ENCODE results near the gene CACNB2. TPM values are rescaled to one million over a fixed set of nuclear protein-coding genes. Genes with fewer than 3 reads are reported as not detected.

Gene CACNB2
- total and polyA plus RNA-seq, 4 donors = 0.90 to 23.9 (median 3.7) TPM

GRCh38 chr10:18216482-18216881 is 76.3 kb downstream of the CACNB2 start:
- ATAC-seq (ENCODE audit: insufficient read depth, low FRiP score) = no peak
- peaks cover 0 to 10% (median 3%) of the 10 kb centered on the region in 5 donors for H3K4me1 ChIP-seq (ENCODE audit: control insufficient read depth in 5 of 5, insufficient read depth in 5 of 5, low read length in 5 of 5)
- WGBS, 2 donors = 53 to 66% methylated on average over 2 of the region's 2 CpGs
- no peak overlapping the region for H3K9ac ChIP-seq (ENCODE audit: insufficient read depth in 1 of 2, low read length in 2 of 2)
- TF ChIP-seq CTCF (IDR thresholded peaks at IDR 0.05; ENCODE audit: control extremely low read depth, extremely low read depth) = no peak
- H3K27me3 ChIP-seq (ENCODE audit: control insufficient read depth in 3 of 3, insufficient read depth in 3 of 3, low read length in 2 of 3) = no peaks in the 10 kb centered on the region
- H3K36me3 ChIP-seq (ENCODE audit: control insufficient read depth in 4 of 4, insufficient read depth in 4 of 4, low read length in 4 of 4) = no peaks in the 10 kb centered on the region
- no peak overlapping the region for H3K27ac ChIP-seq (ENCODE audit: low read depth in 1 of 2, low read length in 1 of 2)
- H3K9me3 ChIP-seq (ENCODE audit: control insufficient read depth in 4 of 4, insufficient read depth in 3 of 4, low read length in 3 of 4) = no peaks in the 10 kb centered on the region
- DNase-seq = peak; percentile 51 to 83 (median 76)
- H3K4me3 ChIP-seq = no peak overlapping the region

GRCh38 chr10:18217577-18217976 is 77.4 kb downstream of the CACNB2 start:
- Histone ChIP-seq H3K4me3 (no peak overlapping the region), H3K9ac (ENCODE audit: insufficient read depth in 1 of 2, low read length in 2 of 2) (no peak overlapping the region), H3K4me1 (ENCODE audit: control insufficient read depth in 5 of 5, insufficient read depth in 5 of 5, low read length in 5 of 5) (peaks cover 0 to 10% (median 3%) of the 10 kb centered on the region in 5 donors), H3K36me3 (ENCODE audit: control insufficient read depth in 4 of 4, insufficient read depth in 4 of 4, low read length in 4 of 4) (no peaks in the 10 kb centered on the region), H3K9me3 (ENCODE audit: control insufficient read depth in 4 of 4, insufficient read depth in 3 of 4, low read length in 3 of 4) (no peaks in the 10 kb centered on the region), H3K27ac (ENCODE audit: low read depth in 1 of 2, low read length in 1 of 2) (no peak overlapping the region), H3K27me3 (ENCODE audit: control insufficient read depth in 3 of 3, insufficient read depth in 3 of 3, low read length in 2 of 3) (no peaks in the 10 kb centered on the region)
- WGBS, 2 donors = 55 to 76% methylated on average over 2 of the region's 2 CpGs
- DNase-seq = no peak
- no peak for TF ChIP-seq CTCF (IDR thresholded peaks at IDR 0.05; ENCODE audit: control extremely low read depth, extremely low read depth)
- no peak for ATAC-seq (ENCODE audit: insufficient read depth, low FRiP score)

GRCh38 chr10:18219146-18219545 is 78.9 kb downstream of the CACNB2 start:
- H3K27me3 ChIP-seq (ENCODE audit: control insufficient read depth in 3 of 3, insufficient read depth in 3 of 3, low read length in 2 of 3) = no peaks in the 10 kb centered on the region
- H3K9ac ChIP-seq (ENCODE audit: insufficient read depth in 1 of 2, low read length in 2 of 2) = no peak overlapping the region
- 56 to 73% methylated on average over 1 of the region's 1 CpG for WGBS, 2 donors
- H3K9me3 ChIP-seq (ENCODE audit: control insufficient read depth in 4 of 4, insufficient read depth in 3 of 4, low read length in 3 of 4) = no peaks in the 10 kb centered on the region
- H3K4me1 ChIP-seq (ENCODE audit: control insufficient read depth in 5 of 5, insufficient read depth in 5 of 5, low read length in 5 of 5) = peaks cover 0 to 16% (median 2%) of the 10 kb centered on the region in 5 donors
- TF ChIP-seq CTCF (IDR thresholded peaks at IDR 0.05; ENCODE audit: control extremely low read depth, extremely low read depth) = no peak
- no peaks in the 10 kb centered on the region for H3K36me3 ChIP-seq (ENCODE audit: control insufficient read depth in 4 of 4, insufficient read depth in 4 of 4, low read length in 4 of 4)
- H3K27ac ChIP-seq (ENCODE audit: low read depth in 1 of 2, low read length in 1 of 2) = no peak overlapping the region
- DNase-seq = no peak
- ATAC-seq (ENCODE audit: insufficient read depth, low FRiP score) = no peak
- H3K4me3 ChIP-seq = no peak overlapping the region

- Histone ChIP-seq H3K27ac (ENCODE audit: low read depth in 1 of 2, low read length in 1 of 2) (no peak overlapping the region), H3K9ac (ENCODE audit: insufficient read depth in 1 of 2, low read length in 2 of 2) (no peak overlapping the region), H3K27me3 (ENCODE audit: control insufficient read depth in 3 of 3, insufficient read depth in 3 of 3, low read length in 2 of 3) (no peaks in the 10 kb centered on the region), H3K4me1 (ENCODE audit: control insufficient read depth in 5 of 5, insufficient read depth in 5 of 5, low read length in 5 of 5) (peaks cover 0 to 17% (median 3%) of the 10 kb centered on the region in 5 donors), H3K36me3 (ENCODE audit: control insufficient read depth in 4 of 4, insufficient read depth in 4 of 4, low read length in 4 of 4) (no peaks in the 10 kb centered on the region), H3K9me3 (ENCODE audit: control insufficient read depth in 4 of 4, insufficient read depth in 3 of 4, low read length in 3 of 4) (no peaks in the 10 kb centered on the region), H3K4me3 (no peak overlapping the region)
- TF ChIP-seq CTCF (IDR thresholded peaks at IDR 0.05; ENCODE audit: control extremely low read depth, extremely low read depth) = no peak
- WGBS, 2 donors = 78 to 88% methylated on average over 4 of the region's 4 CpGs
- ATAC-seq (ENCODE audit: insufficient read depth, low FRiP score) = no peak
- no peak for DNase-seq
Measured at GRCh38 chr10:18221123-18221522, 80.9 kb downstream of the CACNB2 start.

Measured in lung (tissue), 12 donors.